Right cardiac atrium (tissue), 5 donors: Measurements from ENCODE around the gene SP2. TPM values are rescaled to one million over a fixed set of nuclear protein-coding genes. Genes with fewer than 3 reads are reported as not detected.

ENCODE experiments used
- ATAC-seq, 2 donors: fragments of 200-7000 bp; cut with Tn5 transposase; one replicate each; pipeline versions ENCODE4 v1.8.0 to v1.9.1; 2020; ENCODE audit warnings: moderate library complexity in 2 of 2, mild to moderate bottlenecking in 1 of 2
- DNase-seq, 3 donors: peaks; one replicate each; pipeline ENCODE4 v3.0.0-alpha.2; 2020
- H3K27ac ChIP-seq: one replicate; pipeline ENCODE4 v1.5.1; 2013; ENCODE audit warnings: mild to moderate bottlenecking, low read length, control low read depth, moderate library complexity
- H3K27me3 ChIP-seq: one replicate; pipeline ENCODE4 v1.6.1; 2013; ENCODE audit not compliant: control insufficient read depth, insufficient read depth
- H3K4me1 ChIP-seq: one replicate; pipeline ENCODE4 v1.6.1; 2013; ENCODE audit warnings: low read length; ENCODE audit not compliant: control insufficient read depth, insufficient read depth
- H3K4me3 ChIP-seq: one replicate; pipeline ENCODE4 v1.5.1; 2013; ENCODE audit warnings: low read length, control low read depth
- H3K9me3 ChIP-seq: one replicate; pipeline ENCODE4 v1.6.1; 2013; ENCODE audit warnings: low read length; ENCODE audit not compliant: control insufficient read depth
- WGBS: extraction: QIAGEN DNeasy Blood & Tissue Kit; methylation state at CpG from one replicate; pipeline ENCODE4 v1.1.7; 2013; 5-methylcytosine and 5-hydroxymethylcytosine counted together
- intact Hi-C, 4 donors: fragments of 100-400 bp; cut with DNase I; formaldehyde crosslinking; loops; one replicate each; pipeline versions ENCODE4 v1.11.0 to v1.14.0; 2022 to 2023
- long read RNA-seq, 4 donors: library from polyadenylated mRNA; unstranded; transcript quantifications; one replicate each; pipeline ENCODE4 v2.0.0, GENCODE V29; 2020 to 2021
- polyA plus RNA-seq: library from polyadenylated mRNA; stranded (reverse); fragments of 200-250 nt; gene quantifications from one replicate; pipeline ENCODE4 v1.2.3, GENCODE V29; 2013
- total RNA-seq, 4 donors: library from RNA; stranded (reverse); fragmentation: NEBNext Ultra II Directional; extraction: Animal tissue kit (Norgen Biotek cat#: 25700); gene quantifications; one replicate each; pipeline ENCODE4 v1.2.1, GENCODE V29; 2021
- donor health status: healthy with polysubstance abuse.
- donor health status: DM: no; HTN: yes; CAD: no.
- donor health status: DM: no; HTN: no; CAD: no.
- donor health status: DM: no; HTN: yes; CAD: no; lungs with severe emphysema.
- donor health status: DM: yes; HTN: yes; CAD: no.

The SP2 gene
- total RNA-seq (10 to 100 TPM; 15.8 to 20.6 (median 17.9) TPM), polyA plus RNA-seq (11.4 TPM)
- long read RNA-seq, donor 1, transcript SP2-201 (7 exons, 3,112 nt): major isoform, 6 of 32 reads
- long read RNA-seq, donor 1, partial matches to known transcripts: 15 of 32 reads
- long read RNA-seq, donor 1, other reads (novel, unspliced or antisense): 11 of 32 reads
- long read RNA-seq, donor 2, partial matches to known transcripts: 3 of 11 reads
- long read RNA-seq, donor 2, other reads (novel, unspliced or antisense): 6 of 11 reads
- long read RNA-seq, donor 3, partial matches to known transcripts: 23 of 32 reads
- long read RNA-seq, donor 3, other reads (novel, unspliced or antisense): 9 of 32 reads
- long read RNA-seq, donor 4, partial matches to known transcripts: 14 of 21 reads
- long read RNA-seq, donor 4, other reads (novel, unspliced or antisense): 6 of 21 reads

GRCh38 chr17:47895856-47896671 is at the start of gene SP2:
Gene SP2, plus strand, starts transcription at chr17:47896236. Its CDS starts 51 bp downstream, at chr17:47896287.
- Histone ChIP-seq H3K9me3 (no peaks in the 10 kb centered on the region), H3K4me1 (peaks cover 13% of the 10 kb centered on the region), H3K27me3 (no peaks in the 10 kb centered on the region), H3K27ac (peak within 1 kb of the TSS; percentile 100), H3K4me3 (peak within 1 kb of the TSS; percentile 99)
- peak; percentile 98 to 99 (median 99) for DNase-seq
- under 1% methylated on average over 69 of the region's 70 CpGs for WGBS
- ATAC-seq: peak; percentile 97
- intact Hi-C loops: loop anchor here (5.0 to 10.0 kb wide), 4 partner anchors 49 to 76 kb away; partner anchors contain the start of genes CDK5RAP3 (in 1 of the 4), PNPO (in 1 of the 4) and PRR15L (in 1 of the 4)

- Histone ChIP-seq H3K4me3 (no peak overlapping the region), H3K9me3 (no peaks in the 10 kb centered on the region), H3K27me3 (no peaks in the 10 kb centered on the region), H3K27ac (no peak overlapping the region), H3K4me1 (peaks cover 2% of the 10 kb centered on the region)
- 26% methylated on average over 31 of the region's 31 CpGs for WGBS
- intact Hi-C loops: loop anchor here in 2 of 4 donors (10.0 kb wide), 2 partner anchors 98 to 118 kb away; partner anchors contain the start of gene PNPO (in 1 of the 2)
- no peak for DNase-seq
- ATAC-seq: no peak
Observed at GRCh38 chr17:47846716-47847340, 49.2 kb upstream of the SP2 start.

GRCh38 chr17:47847341-47848197 is 48.5 kb upstream of the SP2 start:
- ATAC-seq (no peak), DNase-seq (peak in 1 of 3 donors; percentile 59)
- H3K4me3 ChIP-seq: no peak overlapping the region
- no peak overlapping the region for H3K27ac ChIP-seq
- intact Hi-C loops: loop anchor here in 2 of 4 donors (10.0 kb wide), 2 partner anchors 97 to 117 kb away; partner anchors contain the start of gene PNPO (in 1 of the 2)
- H3K27me3 ChIP-seq: no peaks in the 10 kb centered on the region
- peaks cover 2% of the 10 kb centered on the region for H3K4me1 ChIP-seq
- no peaks in the 10 kb centered on the region for H3K9me3 ChIP-seq
- WGBS: 32% methylated on average over 71 of the region's 71 CpGs

GRCh38 chr17:47848198-47848513 is 47.9 kb upstream of the SP2 start:
- Histone ChIP-seq H3K4me3 (no peak overlapping the region), H3K27me3 (no peaks in the 10 kb centered on the region), H3K27ac (no peak overlapping the region), H3K4me1 (peaks cover 2% of the 10 kb centered on the region), H3K9me3 (no peaks in the 10 kb centered on the region)
- DNase-seq (no peak), ATAC-seq (no peak)
- WGBS: 48% methylated on average over 23 of the region's 23 CpGs
- intact Hi-C loops: loop anchor here in 2 of 4 donors (10.0 kb wide), 2 partner anchors 97 to 117 kb away; partner anchors contain the start of gene PNPO (in 1 of the 2)

GRCh38 chr17:47850373-47850691 is 45.7 kb upstream of the SP2 start:
- ATAC-seq: no peak
- 40% methylated on average over 9 of the region's 9 CpGs for WGBS
- no peak overlapping the region for H3K27ac ChIP-seq
- H3K4me3 ChIP-seq: peak overlapping the region; percentile 33
- H3K4me1 ChIP-seq: peaks cover 2% of the 10 kb centered on the region
- DNase-seq: no peak
- no peaks in the 10 kb centered on the region for H3K27me3 ChIP-seq
- intact Hi-C loops: no loop called here
- H3K9me3 ChIP-seq: no peaks in the 10 kb centered on the region

GRCh38 chr17:47850692-47851573 is 45.1 kb upstream of the SP2 start, which contains the start of gene SP6:
Gene SP6, minus strand, starts transcription at chr17:47851163. Its CDS starts 2,734 bp downstream, at chr17:47848429.
- H3K27me3 ChIP-seq: no peaks in the 10 kb centered on the region
- peak; percentile 71 to 77 (median 77) for DNase-seq

GRCh38 chr17:47851764-47852112 is 44.3 kb upstream of the SP2 start:
- peak in 1 of 3 donors; percentile 9 for DNase-seq

More at GRCh38 chr17:47850692-47851573, 45.1 kb upstream of the SP2 start, which contains the start of gene SP6:
- peak within 1 kb of the TSS; percentile 33 for H3K4me3 ChIP-seq
- H3K27ac ChIP-seq: no peak within 1 kb of the TSS
- peak; percentile 79 to 82 for ATAC-seq
- intact Hi-C loops: no loop called here
- H3K4me1 ChIP-seq: peaks cover 2% of the 10 kb centered on the region
- WGBS: 4% methylated on average over 71 of the region's 71 CpGs
- no peaks in the 10 kb centered on the region for H3K9me3 ChIP-seq

GRCh38 chr17:47852113-47852949 is 43.7 kb upstream of the SP2 start:
- Histone ChIP-seq H3K9me3 (no peaks in the 10 kb centered on the region), H3K4me1 (peaks cover 2% of the 10 kb centered on the region), H3K4me3 (no peak overlapping the region), H3K27ac (no peak overlapping the region), H3K27me3 (no peaks in the 10 kb centered on the region)
- intact Hi-C loops: no loop called here
- WGBS: 33% methylated on average over 32 of the region's 32 CpGs
- DNase-seq (peak in 1 of 3 donors; percentile 32), ATAC-seq (no peak)

More at GRCh38 chr17:47851764-47852112, 44.3 kb upstream of the SP2 start:
- no peak for ATAC-seq
- Histone ChIP-seq H3K4me3 (no peak overlapping the region), H3K9me3 (no peaks in the 10 kb centered on the region), H3K27ac (no peak overlapping the region), H3K27me3 (no peaks in the 10 kb centered on the region), H3K4me1 (peaks cover 2% of the 10 kb centered on the region)
- WGBS: 33% methylated on average over 11 of the region's 11 CpGs
- intact Hi-C loops: no loop called here

GRCh38 chr17:47853616-47854015 is 42.4 kb upstream of the SP2 start:
- 30% methylated on average over 5 of the region's 5 CpGs for WGBS
- H3K4me1 ChIP-seq: peaks cover 2% of the 10 kb centered on the region

More at GRCh38 chr17:47853616-47854015, 42.4 kb upstream of the SP2 start:
- H3K9me3 ChIP-seq: no peaks in the 10 kb centered on the region
- no peaks in the 10 kb centered on the region for H3K27me3 ChIP-seq
- intact Hi-C loops: no loop called here
- H3K4me3 ChIP-seq: no peak overlapping the region
- no peak for ATAC-seq
- H3K27ac ChIP-seq: no peak overlapping the region
- no peak for DNase-seq
